Testis (tissue), 3 donors: ENCODE results near the gene NACC2. TPM values are rescaled to one million over a fixed set of nuclear protein-coding genes. Genes with fewer than 3 reads are reported as not detected.

ENCODE experiments used
- DNase-seq: peaks from one replicate; pipeline ENCODE4 v3.0.0-alpha.2; 2019
- H3K27ac ChIP-seq, 2 donors: fragments of 200-600 bp; sonication (generic); one replicate each; pipeline ENCODE4 v1.5.1; 2019
- H3K27me3 ChIP-seq: fragments of 200-600 bp; sonication (generic); one replicate; pipeline ENCODE4 v1.5.1; 2019
- H3K36me3 ChIP-seq: fragments of 200-600 bp; sonication (generic); one replicate; pipeline ENCODE4 v1.5.1; 2017; ENCODE audit warnings: low read depth; ENCODE audit errors: missing control alignments
- H3K4me1 ChIP-seq: fragments of 200-600 bp; sonication (generic); one replicate; pipeline ENCODE4 v1.5.1; 2019
- H3K4me3 ChIP-seq, 2 donors: fragments of 200-600 bp; sonication (generic); one replicate each; pipeline ENCODE4 v1.5.1; 2017 to 2019
- H3K9me3 ChIP-seq: fragments of 200-600 bp; sonication (generic); one replicate; pipeline ENCODE4 v1.5.1; 2017
- POLR2A ChIP-seq: fragments of 450-650 bp; IDR thresholded peaks from one replicate; pipeline ENCODE4 v1.6.1; 2017; ENCODE audit warnings: antibody characterized with exemption, mild to moderate bottlenecking, moderate library complexity
- WGBS, 2 donors: methylation state at CpG; one replicate each; pipeline ENCODE4 v1.1.5; 2018; 5-methylcytosine and 5-hydroxymethylcytosine counted together
- intact Hi-C: fragments of 100-400 bp; cut with DNase I; formaldehyde crosslinking; loops from one replicate; pipeline ENCODE4 v1.15.1; 2023; ENCODE audit warnings: low total_unique reads
- polyA plus RNA-seq: library from polyadenylated mRNA; stranded (reverse); fragments of 350-450 nt; fragmentation: Illumina TruSeq; extraction: RNeasy Lipid Tissue Mini Kit (QIAGEN cat#74804); gene quantifications from one replicate; pipeline ENCODE4 v1.2.3, GENCODE V29; 2014; ENCODE audit warnings: low read depth, low replicate concordance; ENCODE audit not compliant: insufficient read depth
- total RNA-seq, 2 donors: library from RNA; depleted of rRNA; stranded (reverse); fragments of >200 nt; gene quantifications; one replicate each; pipeline ENCODE4 v1.2.3, GENCODE V29; 2016
- TF ChIP-seq, protein P1 (sequence below), 3 experiments: fragments of 450-650 bp in 2 of 3; fragments of 200-600 bp in 1 of 3; sonication (generic) in 1 of 3; IDR thresholded peaks; one replicate each; pipeline ENCODE4 v1.5.1; 2016 to 2019; ENCODE audit warnings: antibody characterized with exemption in 3 of 3, mild to moderate bottlenecking in 2 of 3, moderate library complexity in 1 of 3

The NACC2 gene
- total and polyA plus RNA-seq, 3 donors from 2014 or later = 29.3 to 49.7 (median 49.5) TPM

DNA sequence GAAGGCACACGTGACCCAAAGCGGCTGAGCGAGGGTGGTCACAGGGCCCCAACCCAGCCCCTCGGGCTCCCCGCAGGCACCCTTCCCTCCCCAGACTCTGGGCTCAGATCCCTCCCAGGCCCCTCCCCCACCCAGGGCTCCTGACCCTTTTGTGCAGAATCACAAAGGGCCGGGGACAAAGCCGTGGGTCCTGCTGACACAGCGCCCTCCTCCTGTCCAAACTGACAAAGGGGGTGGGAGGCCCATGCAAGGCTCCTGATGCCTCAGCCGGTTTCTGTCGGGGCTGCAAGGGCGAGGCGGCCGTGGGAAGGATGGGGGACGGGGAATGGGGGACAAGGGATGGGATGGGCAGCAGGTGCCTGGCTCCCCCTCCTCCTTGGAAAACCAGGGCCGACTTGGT is 90.4 kb downstream of the NACC2 start:
- Histone ChIP-seq H3K4me3 (no peak overlapping the region), H3K27ac (no peak overlapping the region), H3K4me1 (peaks cover 35% of the 10 kb centered on the region), H3K9me3 (no peaks in the 10 kb centered on the region), H3K36me3 (no peaks in the 10 kb centered on the region), H3K27me3 (no peaks in the 10 kb centered on the region)
- no peak for DNase-seq
- intact Hi-C loops = no loop called here
- WGBS, 2 donors = 90 to 100% methylated on average over 1 to 15 of the region's 15 CpGs
- no peak for TF ChIP-seq POLR2A
- TF ChIP-seq, protein P1, sequence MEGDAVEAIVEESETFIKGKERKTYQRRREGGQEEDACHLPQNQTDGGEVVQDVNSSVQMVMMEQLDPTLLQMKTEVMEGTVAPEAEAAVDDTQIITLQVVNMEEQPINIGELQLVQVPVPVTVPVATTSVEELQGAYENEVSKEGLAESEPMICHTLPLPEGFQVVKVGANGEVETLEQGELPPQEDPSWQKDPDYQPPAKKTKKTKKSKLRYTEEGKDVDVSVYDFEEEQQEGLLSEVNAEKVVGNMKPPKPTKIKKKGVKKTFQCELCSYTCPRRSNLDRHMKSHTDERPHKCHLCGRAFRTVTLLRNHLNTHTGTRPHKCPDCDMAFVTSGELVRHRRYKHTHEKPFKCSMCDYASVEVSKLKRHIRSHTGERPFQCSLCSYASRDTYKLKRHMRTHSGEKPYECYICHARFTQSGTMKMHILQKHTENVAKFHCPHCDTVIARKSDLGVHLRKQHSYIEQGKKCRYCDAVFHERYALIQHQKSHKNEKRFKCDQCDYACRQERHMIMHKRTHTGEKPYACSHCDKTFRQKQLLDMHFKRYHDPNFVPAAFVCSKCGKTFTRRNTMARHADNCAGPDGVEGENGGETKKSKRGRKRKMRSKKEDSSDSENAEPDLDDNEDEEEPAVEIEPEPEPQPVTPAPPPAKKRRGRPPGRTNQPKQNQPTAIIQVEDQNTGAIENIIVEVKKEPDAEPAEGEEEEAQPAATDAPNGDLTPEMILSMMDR (IDR thresholded peaks at IDR 0.05) = no peak

DNA sequence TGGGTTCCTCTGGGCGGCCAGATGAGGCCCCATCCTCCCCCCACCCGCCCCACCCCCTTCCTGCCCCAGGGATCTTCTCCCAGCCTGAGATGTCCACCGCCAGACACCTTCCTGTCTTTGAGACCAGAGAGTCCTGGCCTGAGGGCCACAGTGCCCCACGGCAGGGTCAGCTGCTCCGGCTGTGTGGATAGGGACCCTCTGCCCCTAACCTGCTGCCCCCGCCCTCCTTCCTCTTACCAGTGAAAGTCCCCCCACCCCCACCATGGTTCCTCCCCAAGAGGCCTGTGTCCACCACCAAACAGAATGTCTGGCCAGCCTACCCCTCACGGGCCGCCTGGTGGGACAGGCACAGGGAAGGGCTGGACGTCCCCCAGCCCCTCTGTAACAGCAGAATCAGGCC is 90.9 kb downstream of the NACC2 start:
- 93 to 94% methylated on average over 3 to 9 of the region's 9 CpGs for WGBS, 2 donors
- Histone ChIP-seq H3K27me3 (no peaks in the 10 kb centered on the region), H3K4me1 (peaks cover 35% of the 10 kb centered on the region), H3K27ac (no peak overlapping the region), H3K36me3 (no peaks in the 10 kb centered on the region), H3K9me3 (no peaks in the 10 kb centered on the region), H3K4me3 (no peak overlapping the region)
- no peak for TF ChIP-seq POLR2A
- TF ChIP-seq, protein P1 (IDR thresholded peaks at IDR 0.05) = no peak
- no peak for DNase-seq
- intact Hi-C loops = no loop called here

DNA sequence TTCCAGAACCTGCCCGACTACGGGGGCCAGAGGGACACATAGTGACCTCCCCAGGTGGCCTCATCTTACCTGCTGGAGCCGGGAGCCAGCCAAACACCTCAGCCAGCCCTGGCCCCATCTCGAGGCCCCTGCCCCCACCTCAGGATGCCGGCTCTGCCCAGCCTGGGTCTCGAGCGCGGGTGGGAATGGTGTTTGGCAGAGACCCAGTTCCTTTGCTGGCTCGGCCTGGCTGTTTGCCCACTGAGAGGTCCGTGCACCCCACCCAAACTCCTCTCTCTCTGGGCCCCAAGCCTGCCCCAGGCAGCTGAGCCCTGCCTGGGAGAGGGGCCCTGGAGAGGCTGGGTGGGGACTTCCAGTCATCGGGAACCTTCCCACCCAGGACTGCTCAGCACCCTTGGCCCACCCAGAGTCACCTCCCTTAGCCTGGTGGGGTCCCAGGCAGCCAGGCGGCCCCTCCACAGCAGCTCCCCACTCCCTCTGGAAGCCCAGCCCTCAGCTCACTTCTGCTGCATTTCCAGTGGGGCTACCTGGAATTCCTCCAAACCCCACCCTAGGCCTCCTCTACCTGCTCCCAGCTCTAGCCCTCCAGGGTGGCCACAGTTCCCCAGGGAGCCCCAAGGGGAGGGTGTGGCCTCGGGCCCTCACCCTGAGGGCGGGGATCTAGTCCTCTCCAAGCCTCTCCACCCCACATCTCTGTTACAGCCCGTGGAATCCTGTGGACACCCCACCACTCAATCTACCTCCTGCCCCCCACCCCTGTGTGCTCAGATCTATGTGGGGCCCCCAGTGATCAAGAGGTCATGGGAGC is 91.5 kb downstream of the NACC2 start:
- intact Hi-C loops = no loop called here
- no peaks in the 10 kb centered on the region for H3K27me3 ChIP-seq
- 63 to 67% methylated on average over 4 to 15 of the region's 15 CpGs for WGBS, 2 donors
- no peak for DNase-seq
- TF ChIP-seq, protein P1 (IDR thresholded peaks at IDR 0.05) = no peak
- no peak for TF ChIP-seq POLR2A
- no peaks in the 10 kb centered on the region for H3K9me3 ChIP-seq
- no peak overlapping the region for H3K4me3 ChIP-seq
- peaks cover 35% of the 10 kb centered on the region for H3K4me1 ChIP-seq
- H3K36me3 ChIP-seq = no peaks in the 10 kb centered on the region
- H3K27ac ChIP-seq = no peak overlapping the region

DNA sequence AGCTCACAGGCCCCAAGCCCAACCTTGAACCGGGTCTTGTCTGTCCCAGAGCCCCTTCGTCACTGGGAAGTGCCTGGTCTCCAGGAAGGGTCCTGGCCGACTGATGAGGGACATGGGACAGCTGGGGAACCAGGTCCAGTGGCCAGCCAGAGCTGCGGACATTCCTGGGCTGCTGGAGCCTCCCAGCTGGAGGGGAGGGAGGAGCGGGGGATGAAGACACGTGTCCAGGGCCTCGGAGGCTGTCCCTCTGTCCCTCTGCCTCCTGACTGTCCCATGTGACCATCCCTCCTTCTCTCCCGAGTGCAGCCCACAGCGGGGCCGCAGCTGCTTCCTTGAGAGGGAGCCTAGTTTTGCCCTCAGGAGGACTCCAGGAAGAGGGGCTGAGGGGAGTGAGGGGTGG is 92.2 kb downstream of the NACC2 start:
- 45 to 59% methylated on average over 2 to 10 of the region's 10 CpGs for WGBS, 2 donors
- H3K9me3 ChIP-seq = no peaks in the 10 kb centered on the region
- no peak overlapping the region for H3K4me3 ChIP-seq
- no peaks in the 10 kb centered on the region for H3K27me3 ChIP-seq
- H3K36me3 ChIP-seq = no peaks in the 10 kb centered on the region
- TF ChIP-seq POLR2A = no peak
- TF ChIP-seq, protein P1 (IDR thresholded peaks at IDR 0.05) = no peak
- intact Hi-C loops = no loop called here
- H3K27ac ChIP-seq = no peak overlapping the region
- DNase-seq = peak; percentile 45
- peaks cover 31% of the 10 kb centered on the region for H3K4me1 ChIP-seq

DNA sequence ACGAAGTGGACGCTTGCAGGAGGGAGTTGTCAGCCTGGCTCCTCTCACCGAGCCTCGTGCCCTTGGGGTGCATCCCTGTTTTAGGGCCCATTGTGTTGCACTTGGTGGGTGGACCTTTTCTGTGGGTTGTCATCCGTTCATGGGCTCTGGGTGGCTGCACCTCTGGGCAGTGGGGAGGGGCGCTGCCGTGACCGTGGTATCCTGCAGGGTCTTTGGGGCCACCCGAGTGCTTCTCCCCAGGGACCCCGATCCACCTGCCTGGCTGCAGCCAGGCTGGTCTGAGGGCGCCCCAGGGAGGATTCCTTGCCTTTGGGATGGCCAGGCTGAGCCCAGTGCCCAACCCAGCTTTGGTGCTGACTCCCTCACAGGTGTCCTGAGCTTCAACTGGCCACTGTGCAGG is 92.9 kb downstream of the NACC2 start:
- Histone ChIP-seq H3K36me3 (no peaks in the 10 kb centered on the region), H3K4me3 (no peak overlapping the region), H3K9me3 (no peaks in the 10 kb centered on the region), H3K4me1 (peaks cover 25% of the 10 kb centered on the region), H3K27me3 (no peaks in the 10 kb centered on the region), H3K27ac (no peak overlapping the region)
- WGBS, 2 donors = 92 to 98% methylated on average over 4 to 11 of the region's 11 CpGs
- TF ChIP-seq POLR2A = no peak
- TF ChIP-seq, protein P1 (IDR thresholded peaks at IDR 0.05) = no peak
- intact Hi-C loops = no loop called here
- DNase-seq = no peak
